IMR-90 (cell line): Measurements from ENCODE around the gene ZSCAN10.

Experiments
- CHD1 ChIP-seq: IDR thresholded peaks from 2 replicates; pipeline ENCODE4 v1.6.1; 2012; ENCODE audit warnings: low read depth, low read length, improper control_type of control experiment
- NFE2L2 ChIP-seq: fragments of 150-350 bp; IDR thresholded peaks from 2 replicates; pipeline ENCODE4 v1.6.1; 2016; ENCODE audit warnings: low read depth, mild to moderate bottlenecking, low read length
- POLR2A ChIP-seq: IDR thresholded peaks from 2 replicates; pipeline ENCODE4 v1.6.1; 2012; ENCODE audit warnings: mild to moderate bottlenecking, low read depth, low read length
- RAD21 ChIP-seq: IDR thresholded peaks from 2 replicates; pipeline ENCODE4 v1.6.1; 2012; ENCODE audit warnings: low read length, improper control_type of control experiment
- TF ChIP-seq, protein P1 (sequence below): conservative IDR thresholded peaks from 2 replicates; pipeline ENCODE4 v1.5.1; 2012; ENCODE audit warnings: mild to moderate bottlenecking, low read depth, low read length, improper control_type of control experiment

- no peak for TF ChIP-seq RAD21
- TF ChIP-seq, protein P1, sequence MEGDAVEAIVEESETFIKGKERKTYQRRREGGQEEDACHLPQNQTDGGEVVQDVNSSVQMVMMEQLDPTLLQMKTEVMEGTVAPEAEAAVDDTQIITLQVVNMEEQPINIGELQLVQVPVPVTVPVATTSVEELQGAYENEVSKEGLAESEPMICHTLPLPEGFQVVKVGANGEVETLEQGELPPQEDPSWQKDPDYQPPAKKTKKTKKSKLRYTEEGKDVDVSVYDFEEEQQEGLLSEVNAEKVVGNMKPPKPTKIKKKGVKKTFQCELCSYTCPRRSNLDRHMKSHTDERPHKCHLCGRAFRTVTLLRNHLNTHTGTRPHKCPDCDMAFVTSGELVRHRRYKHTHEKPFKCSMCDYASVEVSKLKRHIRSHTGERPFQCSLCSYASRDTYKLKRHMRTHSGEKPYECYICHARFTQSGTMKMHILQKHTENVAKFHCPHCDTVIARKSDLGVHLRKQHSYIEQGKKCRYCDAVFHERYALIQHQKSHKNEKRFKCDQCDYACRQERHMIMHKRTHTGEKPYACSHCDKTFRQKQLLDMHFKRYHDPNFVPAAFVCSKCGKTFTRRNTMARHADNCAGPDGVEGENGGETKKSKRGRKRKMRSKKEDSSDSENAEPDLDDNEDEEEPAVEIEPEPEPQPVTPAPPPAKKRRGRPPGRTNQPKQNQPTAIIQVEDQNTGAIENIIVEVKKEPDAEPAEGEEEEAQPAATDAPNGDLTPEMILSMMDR = no peak
- no peak for TF ChIP-seq POLR2A
- TF ChIP-seq CHD1 = no peak
- no peak for TF ChIP-seq NFE2L2
These were observed 25.6 kb downstream of the ZSCAN10 start for GRCh38 chr16:3073448-3073847.
